GM12872 (cell line): ENCODE measurements around the gene COL16A1.

Experiments
- TF ChIP-seq, protein P1 (sequence below): IDR thresholded peaks from 3 replicates; pipeline ENCODE4 v1.5.1; 2011; ENCODE audit warnings: low read depth, mild to moderate bottlenecking, low read length, moderate library complexity; ENCODE audit not compliant: insufficient read depth

COL16A1 gene

DNA sequence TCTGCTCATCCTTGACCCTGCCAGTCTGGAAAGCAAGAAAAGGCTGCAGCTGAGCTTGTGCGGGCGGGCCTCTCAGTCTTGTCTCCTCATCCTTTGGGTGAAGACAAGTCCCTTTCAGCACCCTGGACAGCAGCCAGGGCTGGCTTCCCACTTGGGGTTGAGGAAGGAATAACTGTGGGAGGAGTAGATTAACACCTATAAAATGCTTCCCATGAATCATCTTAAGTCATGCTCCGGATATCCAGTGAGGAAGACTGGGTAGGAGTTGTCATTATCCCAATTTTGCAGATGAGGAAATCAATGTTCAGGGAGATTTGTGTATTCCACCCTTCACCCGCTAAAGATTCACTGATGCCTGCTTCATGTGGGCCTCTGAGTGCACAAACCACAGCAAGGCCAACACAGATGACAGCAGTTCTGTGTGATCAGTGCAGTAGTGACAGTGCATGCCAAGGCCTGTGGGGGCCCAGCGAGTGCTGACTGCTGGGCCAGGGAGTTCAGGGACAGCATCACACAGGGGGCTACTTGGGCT, 20.1 kb upstream of the COL16A1 start:
- TF ChIP-seq, protein P1, sequence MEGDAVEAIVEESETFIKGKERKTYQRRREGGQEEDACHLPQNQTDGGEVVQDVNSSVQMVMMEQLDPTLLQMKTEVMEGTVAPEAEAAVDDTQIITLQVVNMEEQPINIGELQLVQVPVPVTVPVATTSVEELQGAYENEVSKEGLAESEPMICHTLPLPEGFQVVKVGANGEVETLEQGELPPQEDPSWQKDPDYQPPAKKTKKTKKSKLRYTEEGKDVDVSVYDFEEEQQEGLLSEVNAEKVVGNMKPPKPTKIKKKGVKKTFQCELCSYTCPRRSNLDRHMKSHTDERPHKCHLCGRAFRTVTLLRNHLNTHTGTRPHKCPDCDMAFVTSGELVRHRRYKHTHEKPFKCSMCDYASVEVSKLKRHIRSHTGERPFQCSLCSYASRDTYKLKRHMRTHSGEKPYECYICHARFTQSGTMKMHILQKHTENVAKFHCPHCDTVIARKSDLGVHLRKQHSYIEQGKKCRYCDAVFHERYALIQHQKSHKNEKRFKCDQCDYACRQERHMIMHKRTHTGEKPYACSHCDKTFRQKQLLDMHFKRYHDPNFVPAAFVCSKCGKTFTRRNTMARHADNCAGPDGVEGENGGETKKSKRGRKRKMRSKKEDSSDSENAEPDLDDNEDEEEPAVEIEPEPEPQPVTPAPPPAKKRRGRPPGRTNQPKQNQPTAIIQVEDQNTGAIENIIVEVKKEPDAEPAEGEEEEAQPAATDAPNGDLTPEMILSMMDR, result no peak

DNA sequence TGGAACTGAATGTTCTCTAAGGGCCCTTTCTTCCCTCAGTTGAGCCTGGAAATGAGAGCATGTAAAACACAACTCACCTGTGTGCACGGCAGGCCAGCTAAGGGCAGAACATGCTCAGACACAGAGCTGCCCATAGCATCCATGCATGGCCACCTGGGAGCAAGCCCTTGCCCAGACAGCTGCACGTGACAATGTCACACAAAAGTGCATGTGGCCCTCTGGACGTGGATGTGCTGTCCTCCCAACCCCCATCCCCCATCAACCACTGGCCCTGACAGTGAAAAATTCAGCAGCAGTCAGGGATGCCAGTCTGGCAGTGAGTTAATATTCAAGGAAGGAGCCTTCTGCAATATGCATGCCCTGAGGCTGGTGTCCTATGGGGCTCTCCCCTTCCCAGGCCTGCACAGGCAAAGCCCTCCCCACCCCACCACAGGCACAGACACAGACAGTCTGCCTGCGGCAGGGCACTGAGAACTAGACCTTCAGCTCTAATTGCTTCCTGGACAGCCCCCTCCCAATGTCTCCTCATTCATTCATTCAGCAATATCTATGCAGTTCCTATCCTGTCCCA, 14.6 kb upstream of the COL16A1 start:
- TF ChIP-seq, protein P1, result no peak

DNA sequence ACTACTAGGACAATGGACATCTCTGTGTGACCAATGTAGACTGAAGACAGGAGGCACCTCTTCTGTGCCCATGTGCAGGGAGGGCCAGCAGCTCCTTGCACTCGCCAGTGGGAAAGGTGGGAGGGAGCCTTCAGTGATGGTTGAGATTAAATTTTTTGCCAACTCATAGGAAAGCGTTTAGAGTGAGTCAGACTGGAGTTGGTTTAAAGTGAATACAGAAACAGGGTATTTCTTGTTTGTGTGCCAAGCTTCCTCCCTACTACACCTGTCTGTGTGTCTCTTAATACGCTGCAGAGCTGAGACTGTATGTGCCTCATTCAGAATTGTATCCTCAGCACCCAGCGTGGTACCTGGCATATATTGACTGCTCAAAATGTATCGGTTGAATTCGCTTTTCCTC, 13.5 kb upstream of the COL16A1 start:
- TF ChIP-seq, protein P1, result no peak

DNA sequence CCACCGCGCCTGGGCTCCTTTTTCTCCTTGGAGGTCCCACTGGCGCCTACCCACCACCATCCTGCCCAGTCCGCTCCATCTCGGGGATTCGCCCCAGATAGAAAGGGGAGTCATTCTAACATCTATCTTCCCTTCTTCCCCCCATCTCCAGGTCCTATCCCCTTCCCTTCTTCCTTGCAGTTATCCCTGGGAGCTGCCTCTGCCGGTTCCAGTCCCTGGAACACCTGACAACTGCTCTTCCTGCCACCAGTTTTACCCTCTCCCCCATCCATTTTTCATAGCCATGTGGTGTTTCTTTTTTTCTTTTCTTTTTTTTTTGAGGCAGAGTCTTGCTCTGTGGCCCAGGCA, 12.0 kb upstream of the COL16A1 start:
- TF ChIP-seq, protein P1, result no peak

DNA sequence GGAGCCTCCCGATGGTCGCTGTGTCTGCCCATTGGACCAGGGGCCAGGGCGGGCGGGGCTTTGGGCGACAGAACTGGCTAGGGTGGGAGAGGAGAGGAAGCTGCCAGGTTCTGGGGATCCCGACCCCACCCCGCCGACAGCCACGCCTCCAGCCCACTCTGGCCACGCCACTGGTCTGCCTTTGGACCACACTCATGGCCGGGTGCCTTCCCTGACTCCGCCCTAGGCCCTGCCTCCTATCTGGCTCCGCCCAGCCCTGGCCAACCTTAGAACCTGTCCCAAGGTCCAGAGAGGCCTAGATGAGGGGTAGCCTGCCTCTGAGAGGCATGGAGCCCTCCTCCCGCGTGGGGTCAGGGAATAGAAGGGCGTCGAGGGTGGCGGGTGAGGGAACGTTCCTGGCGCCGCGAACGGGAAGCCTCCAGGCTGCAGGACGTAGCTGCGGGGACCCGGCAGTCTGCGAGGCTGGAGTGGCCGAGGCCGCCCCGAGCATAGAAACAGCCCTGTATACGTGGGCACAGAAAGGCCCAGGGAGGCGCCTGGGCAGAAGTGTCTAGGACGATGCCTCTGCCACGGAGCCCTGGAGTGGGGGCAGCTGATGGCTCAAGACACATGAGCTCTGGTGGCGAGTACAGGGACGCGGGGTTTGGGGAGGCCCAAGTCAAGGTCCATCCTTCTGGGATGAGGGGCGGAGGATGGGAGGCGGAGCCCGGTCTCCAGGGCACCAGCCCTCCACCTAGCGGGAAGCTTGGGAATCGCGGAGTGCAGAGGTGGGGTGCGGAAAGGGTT, 11.5 kb upstream of the COL16A1 start:
- TF ChIP-seq, protein P1, result peak; percentile 82

DNA sequence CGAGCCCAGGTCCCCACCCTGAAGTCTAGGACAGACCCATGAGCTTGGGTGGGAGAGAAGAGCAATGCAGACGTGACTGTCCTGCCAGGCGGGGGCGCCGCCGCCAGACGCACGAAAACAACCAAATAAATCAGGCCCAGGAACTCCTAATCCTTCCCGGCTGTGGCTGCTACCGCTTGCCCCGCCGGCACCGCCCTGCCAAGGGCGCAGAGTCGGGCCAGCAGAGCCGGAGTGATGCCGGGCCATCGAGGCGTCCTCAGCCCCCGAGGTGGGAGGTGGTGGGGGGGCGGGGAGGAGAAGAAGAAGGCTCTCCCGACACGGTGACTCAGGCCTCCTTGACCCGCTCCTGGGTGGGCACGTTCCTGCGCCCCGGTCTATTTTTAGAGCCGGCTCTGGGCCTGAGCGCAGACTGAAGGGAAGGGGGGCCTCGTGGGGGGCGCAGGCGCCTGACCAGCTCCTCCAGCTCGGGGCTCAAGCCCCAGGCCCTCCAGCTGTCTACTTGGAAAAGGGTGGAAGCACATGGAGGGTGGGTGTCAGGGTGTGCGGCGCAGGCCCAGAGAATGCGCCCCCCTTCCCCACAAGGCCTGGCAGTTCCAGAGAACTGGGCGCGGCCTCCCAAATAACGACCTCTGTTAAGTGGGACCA, 10.7 kb upstream of the COL16A1 start:
- TF ChIP-seq, protein P1, result peak; percentile 54

DNA sequence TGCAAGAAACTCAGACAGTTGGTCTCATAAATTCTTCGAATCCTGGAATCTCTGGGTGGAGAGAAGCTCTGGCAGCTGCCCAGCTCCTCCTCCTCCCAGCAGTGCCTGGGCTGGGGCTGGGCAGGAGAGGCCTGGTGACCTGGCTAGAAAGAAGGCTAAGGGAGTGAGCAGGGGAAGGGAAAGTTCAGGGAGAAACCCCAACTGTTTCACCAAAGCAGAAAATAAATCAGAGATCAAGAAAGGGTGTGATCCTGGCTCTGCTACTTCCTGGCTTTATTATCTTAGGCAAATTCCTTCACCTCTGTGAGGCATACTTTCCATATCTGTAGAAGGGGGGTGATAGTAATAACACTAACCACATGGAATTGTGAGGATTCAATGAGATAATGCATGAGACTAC, 8.8 kb upstream of the COL16A1 start:
- TF ChIP-seq, protein P1, result no peak
